Kidney (tissue), 14 donors: ENCODE results near the gene CRY2. TPM values are rescaled to one million over a fixed set of nuclear protein-coding genes. Genes with fewer than 3 reads are reported as not detected.
"Not testable (repeated sequence)": the region's sequence is repeated elsewhere in the genome, so short reads cannot be mapped to it uniquely, and the experiment has no call there.

Source experiments
- DNase-seq, 5 donors: peaks; one replicate each; pipeline ENCODE4 v3.0.0-alpha.2; 2013 to 2020
- FAIRE-seq: peaks from 2 replicates; lab custom pipeline; 2012; peaks lifted over from hg19 to GRCh38; lab: Jason Lieb, UNC
- H3K27ac ChIP-seq, 2 donors: one replicate each; pipeline ENCODE4 v1.7.0; 2013; ENCODE audit warnings: low read depth in 2 of 2, low read length in 2 of 2, inconsistent platforms in 1 of 2
- H3K27me3 ChIP-seq: one replicate; pipeline ENCODE4 v1.7.1; 2013; ENCODE audit warnings: low read length, inconsistent platforms; ENCODE audit not compliant: control insufficient read depth, insufficient read depth
- H3K36me3 ChIP-seq, 3 donors: one replicate each; pipeline versions ENCODE4 v1.7.0 to v1.7.1; 2013; ENCODE audit warnings: low read length in 3 of 3, control low read depth in 1 of 3, inconsistent platforms in 1 of 3; ENCODE audit not compliant: insufficient read depth in 3 of 3, control insufficient read depth in 2 of 3
- H3K4me1 ChIP-seq, 3 donors: one replicate each; pipeline versions ENCODE4 v1.7.0 to v1.7.1; 2013; ENCODE audit warnings: low read length in 3 of 3, inconsistent platforms in 1 of 3, low read depth in 1 of 3; ENCODE audit not compliant: control insufficient read depth in 2 of 3, insufficient read depth in 2 of 3
- H3K4me3 ChIP-seq, 3 donors: one replicate each; pipeline versions ENCODE4 v1.7.0 to v1.8.1; 2013; ENCODE audit warnings: low read length in 3 of 3, control low read depth in 1 of 3, inconsistent platforms in 1 of 3
- H3K9ac ChIP-seq, 3 donors: one replicate each; pipeline versions ENCODE4 v1.7.0 to v1.7.1; 2013; ENCODE audit warnings: low read length in 3 of 3, control low read depth in 1 of 3, inconsistent platforms in 1 of 3
- H3K9me3 ChIP-seq, 3 donors: one replicate each; pipeline versions ENCODE4 v1.7.0 to v1.7.1; 2013; ENCODE audit warnings: low read length in 3 of 3, control low read depth in 1 of 3, inconsistent platforms in 1 of 3; ENCODE audit not compliant: control insufficient read depth in 2 of 3, insufficient read depth in 1 of 3
- intact Hi-C: fragments of 100-400 bp; cut with DNase I; formaldehyde crosslinking; loops from one replicate; pipeline ENCODE4 v1.11.1; 2022
- polyA plus RNA-seq: library from polyadenylated mRNA; stranded (reverse); fragments of 350-450 nt; fragmentation: Illumina TruSeq; extraction: RNeasy Lipid Tissue Mini Kit (QIAGEN cat#74804); gene quantifications from one replicate; pipeline ENCODE4 v1.2.3, GENCODE V29; 2014; ENCODE audit warnings: low read depth, low replicate concordance; ENCODE audit not compliant: insufficient read depth
- total RNA-seq: library from RNA; stranded (reverse); fragmentation: NEBNext Ultra II Directional; extraction: Animal tissue kit (Norgen Biotek cat#: 25700); gene quantifications from one replicate; pipeline ENCODE4 v1.2.1, GENCODE V29; 2021
- TF ChIP-seq, protein P1 (sequence below): IDR thresholded peaks from 3 replicates; pipeline ENCODE4 v1.5.1; 2012; ENCODE audit warnings: mild to moderate bottlenecking, moderate library complexity, borderline replicate concordance; ENCODE audit not compliant: insufficient read depth; ENCODE audit errors: extremely low read depth
- donor health status: control.
- donor health status: control.
- donor health status: control.
- donor health status: control.
- donor health status: control.
- donor health status: DM: yes; HTN: yes; CAD: no.
- donor health status: Normal renal cell carcinoma (clear cell type).

The CRY2 gene
- total and polyA plus RNA-seq, 2 donors from 2014 or later: 20.7 to 44.5 TPM

DNA sequence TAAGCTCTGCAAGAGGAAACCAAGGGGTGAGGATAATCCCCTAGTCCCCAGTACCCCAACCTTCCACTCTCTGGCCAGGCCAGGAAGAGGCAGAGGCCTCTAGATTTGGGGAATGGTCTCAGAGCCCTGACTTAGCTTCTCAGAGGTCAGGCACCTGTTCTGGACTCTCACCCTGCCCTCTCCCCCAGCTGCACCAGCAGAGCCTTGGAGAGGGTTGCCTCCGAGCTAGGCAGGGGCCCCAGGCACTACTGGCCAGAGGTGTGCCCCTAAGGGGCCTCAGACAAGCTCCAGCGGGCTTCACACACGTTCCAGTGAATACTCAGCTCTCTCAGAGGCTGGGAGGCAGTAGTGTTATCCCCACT lies 51.8 kb downstream of the CRY2 start:
- peaks cover 0 to 3% (median 0%) of the 10 kb centered on the region in 3 donors for H3K36me3 ChIP-seq
- H3K9me3 ChIP-seq: no peaks in the 10 kb centered on the region
- H3K27ac ChIP-seq: no peak overlapping the region
- TF ChIP-seq, protein P1, sequence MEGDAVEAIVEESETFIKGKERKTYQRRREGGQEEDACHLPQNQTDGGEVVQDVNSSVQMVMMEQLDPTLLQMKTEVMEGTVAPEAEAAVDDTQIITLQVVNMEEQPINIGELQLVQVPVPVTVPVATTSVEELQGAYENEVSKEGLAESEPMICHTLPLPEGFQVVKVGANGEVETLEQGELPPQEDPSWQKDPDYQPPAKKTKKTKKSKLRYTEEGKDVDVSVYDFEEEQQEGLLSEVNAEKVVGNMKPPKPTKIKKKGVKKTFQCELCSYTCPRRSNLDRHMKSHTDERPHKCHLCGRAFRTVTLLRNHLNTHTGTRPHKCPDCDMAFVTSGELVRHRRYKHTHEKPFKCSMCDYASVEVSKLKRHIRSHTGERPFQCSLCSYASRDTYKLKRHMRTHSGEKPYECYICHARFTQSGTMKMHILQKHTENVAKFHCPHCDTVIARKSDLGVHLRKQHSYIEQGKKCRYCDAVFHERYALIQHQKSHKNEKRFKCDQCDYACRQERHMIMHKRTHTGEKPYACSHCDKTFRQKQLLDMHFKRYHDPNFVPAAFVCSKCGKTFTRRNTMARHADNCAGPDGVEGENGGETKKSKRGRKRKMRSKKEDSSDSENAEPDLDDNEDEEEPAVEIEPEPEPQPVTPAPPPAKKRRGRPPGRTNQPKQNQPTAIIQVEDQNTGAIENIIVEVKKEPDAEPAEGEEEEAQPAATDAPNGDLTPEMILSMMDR: no peak
- H3K27me3 ChIP-seq: no peaks in the 10 kb centered on the region
- intact Hi-C loops: no loop called here
- peak overlapping the region in 2 of 3 donors; percentile 37 to 56 for H3K4me3 ChIP-seq
- peaks cover 0 to 13% (median 4%) of the 10 kb centered on the region in 3 donors for H3K4me1 ChIP-seq
- no peak for FAIRE-seq
- DNase-seq: no peak
- H3K9ac ChIP-seq: peak overlapping the region in 1 of 3 donors; percentile 26

DNA sequence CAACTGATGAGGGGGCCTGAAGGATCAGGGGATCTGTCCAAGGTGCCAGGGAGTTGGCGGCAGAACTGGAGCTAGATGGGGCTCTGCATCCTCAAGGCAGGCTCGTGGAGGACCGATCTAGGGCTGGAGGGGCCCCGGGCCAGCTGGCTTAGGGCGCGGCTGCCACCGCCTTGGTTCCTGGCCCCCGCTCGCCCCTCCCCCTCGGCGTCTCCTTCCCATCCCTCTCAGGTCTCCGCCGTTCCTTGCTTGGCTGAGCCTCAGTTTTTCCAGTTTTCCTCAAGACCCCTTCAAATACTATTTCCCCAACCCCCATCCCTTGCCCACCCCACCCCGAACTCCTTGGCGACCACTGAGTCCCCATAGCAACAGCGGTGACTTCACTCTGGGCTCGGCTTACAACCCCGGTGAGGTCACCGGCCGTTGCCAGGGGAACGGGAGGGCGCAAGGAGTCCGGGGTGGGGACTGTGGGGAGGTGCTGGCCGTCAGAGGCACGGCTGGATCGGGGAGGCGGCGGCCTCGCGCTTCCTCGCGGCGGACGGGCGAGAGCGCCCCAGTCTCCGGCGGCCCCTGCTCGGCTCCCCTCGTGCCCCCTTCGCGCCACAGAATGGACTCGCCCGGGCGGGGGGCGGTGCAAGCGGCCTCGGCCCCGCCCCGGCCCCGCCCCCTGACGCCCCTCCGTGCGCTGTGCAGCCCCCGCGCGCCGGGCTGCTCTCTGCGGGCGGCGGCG lies 52.3 kb downstream of the CRY2 start:
- H3K4me3 ChIP-seq: peak overlapping the region; percentile 37 to 56 (median 44)
- H3K27me3 ChIP-seq: no peaks in the 10 kb centered on the region
- TF ChIP-seq, protein P1: no peak
- intact Hi-C loops: no loop called here
- peaks cover 0 to 3% (median 0%) of the 10 kb centered on the region in 3 donors for H3K36me3 ChIP-seq
- DNase-seq (peak; percentile 95 to 97 (median 96)), FAIRE-seq (no peak)
- no peaks in the 10 kb centered on the region for H3K9me3 ChIP-seq
- H3K4me1 ChIP-seq: peaks cover 0 to 13% (median 4%) of the 10 kb centered on the region in 3 donors
- H3K9ac ChIP-seq: peak overlapping the region in 1 of 3 donors; percentile 26
- H3K27ac ChIP-seq: peak overlapping the region in 1 of 2 donors; percentile 63

DNA sequence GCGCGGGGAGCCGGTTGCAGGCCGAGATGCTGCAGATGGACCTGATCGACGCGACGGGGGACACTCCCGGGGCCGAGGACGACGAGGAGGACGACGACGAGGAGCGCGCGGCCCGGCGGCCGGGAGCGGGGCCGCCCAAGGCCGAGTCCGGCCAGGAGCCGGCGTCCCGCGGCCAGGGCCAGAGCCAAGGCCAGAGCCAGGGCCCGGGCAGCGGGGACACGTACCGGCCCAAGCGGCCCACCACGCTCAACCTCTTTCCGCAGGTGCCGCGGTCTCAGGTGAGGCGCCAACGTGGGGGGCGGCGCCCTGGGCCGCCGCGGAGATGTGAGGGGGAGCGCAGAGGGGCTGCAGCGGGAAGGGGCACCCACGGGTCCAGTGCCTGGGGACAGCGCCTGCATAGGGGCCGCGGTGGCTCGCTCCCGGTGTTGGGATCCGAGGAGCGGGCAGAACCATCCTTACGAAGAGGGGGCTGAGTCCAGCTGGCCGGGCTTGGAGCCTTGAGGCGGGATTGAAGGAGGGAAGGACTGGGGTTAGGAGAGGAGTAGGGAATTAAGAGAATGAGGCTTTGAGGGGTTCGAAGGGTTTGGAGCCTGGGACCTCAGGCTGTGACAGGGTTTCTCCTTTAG lies 53.0 kb downstream of the CRY2 start:
- peak overlapping the region in 1 of 3 donors; percentile 65 for H3K9ac ChIP-seq
- H3K9me3 ChIP-seq, H3K27ac ChIP-seq, H3K27me3 ChIP-seq, FAIRE-seq, intact Hi-C loops, H3K36me3 ChIP-seq: not testable (repeated sequence)
- peak; percentile 18 to 77 (median 38) for DNase-seq
- peak overlapping the region; percentile 5 to 55 (median 44) for H3K4me3 ChIP-seq
- peaks cover 0 to 13% (median 4%) of the 10 kb centered on the region in 3 donors for H3K4me1 ChIP-seq
